Measurements from ENCODE around the gene UTP11. TPM values are rescaled to one million over a fixed set of nuclear protein-coding genes. Genes with fewer than 3 reads are reported as not detected.
A peak's percentile ranks its signal among the peaks of the same experiment; 100 is the strongest.

UTP11 gene
- total RNA-seq, 2 donors from 2014 or later: 59.9 to 60.0 TPM

GRCh38 chr1:38009088-38009840 lies 3.3 kb upstream of the UTP11 start:
- DNase-seq (ENCODE audit: low spot score) (peak; percentile 81), ATAC-seq (peak; percentile 61 to 71)
- Mint-ChIP-seq H3K36me3 (peaks cover 5% of the 10 kb centered on the region), H3K9me3 (no peaks in the 10 kb centered on the region), H3K4me3 (peak overlapping the region; percentile 80), H3K27ac (peak overlapping the region; percentile 96 to 100), H3K4me1 (ENCODE audit: low read depth in 2 of 2) (peaks cover 57 to 58% of the 10 kb centered on the region in 2 donors), H3K27me3 (no peaks in the 10 kb centered on the region)

- ATAC-seq (no peak), DNase-seq (ENCODE audit: low spot score) (no peak)
- peak overlapping the region; percentile 96 to 100 for H3K27ac Mint-ChIP-seq
- H3K9me3 Mint-ChIP-seq: no peaks in the 10 kb centered on the region
- no peaks in the 10 kb centered on the region for H3K27me3 Mint-ChIP-seq
- peak overlapping the region; percentile 80 for H3K4me3 Mint-ChIP-seq
- peaks cover 53 to 54% of the 10 kb centered on the region in 2 donors for H3K4me1 Mint-ChIP-seq (ENCODE audit: low read depth in 2 of 2)
- peaks cover 5% of the 10 kb centered on the region for H3K36me3 Mint-ChIP-seq
These were observed 2.7 kb upstream of the UTP11 start for GRCh38 chr1:38009841-38010180.

GRCh38 chr1:38013227-38013622 lies 691 bp downstream of the UTP11 start:
- H3K36me3 Mint-ChIP-seq: peaks cover 5% of the 10 kb centered on the region
- H3K9me3 Mint-ChIP-seq: no peaks in the 10 kb centered on the region
- H3K4me1 Mint-ChIP-seq (ENCODE audit: low read depth in 2 of 2): peaks cover 54 to 57% of the 10 kb centered on the region in 2 donors
- H3K4me3 Mint-ChIP-seq: peak overlapping the region; percentile 97
- H3K27me3 Mint-ChIP-seq: no peaks in the 10 kb centered on the region
- peak overlapping the region; percentile 96 to 100 for H3K27ac Mint-ChIP-seq
- no peak for ATAC-seq
- DNase-seq (ENCODE audit: low spot score): no peak

- Mint-ChIP-seq H3K4me3 (peak overlapping the region; percentile 97), H3K4me1 (ENCODE audit: low read depth in 2 of 2) (peaks cover 49 to 57% of the 10 kb centered on the region in 2 donors), H3K9me3 (no peaks in the 10 kb centered on the region), H3K27ac (peak overlapping the region in 1 of 2 donors; percentile 100), H3K36me3 (peaks cover 13% of the 10 kb centered on the region), H3K27me3 (no peaks in the 10 kb centered on the region)
- ATAC-seq: no peak
- no peak for DNase-seq (ENCODE audit: low spot score)
These were observed 1.6 kb downstream of the UTP11 start for GRCh38 chr1:38014171-38014570.

GRCh38 chr1:38014724-38015424 lies 2.3 kb downstream of the UTP11 start:
- Mint-ChIP-seq H3K9me3 (no peaks in the 10 kb centered on the region), H3K4me1 (ENCODE audit: low read depth in 2 of 2) (peaks cover 42 to 50% of the 10 kb centered on the region in 2 donors), H3K27me3 (no peaks in the 10 kb centered on the region), H3K4me3 (peak overlapping the region; percentile 97), H3K27ac (peak overlapping the region in 1 of 2 donors; percentile 100), H3K36me3 (peaks cover 13% of the 10 kb centered on the region)
- DNase-seq (ENCODE audit: low spot score) (no peak), ATAC-seq (no peak)

- Mint-ChIP-seq H3K27ac (peak overlapping the region in 1 of 2 donors; percentile 27), H3K36me3 (peaks cover 13% of the 10 kb centered on the region)
These were observed 3.6 kb downstream of the UTP11 start for GRCh38 chr1:38015978-38016725.

GRCh38 chr1:38018864-38019343 lies 6.4 kb downstream of the UTP11 start:
- H3K27me3 Mint-ChIP-seq: no peaks in the 10 kb centered on the region
- no peaks in the 10 kb centered on the region for H3K9me3 Mint-ChIP-seq
- peak overlapping the region in 1 of 2 donors; percentile 61 for H3K27ac Mint-ChIP-seq
- ATAC-seq (no peak), DNase-seq (ENCODE audit: low spot score) (no peak)
- peaks cover 6 to 19% of the 10 kb centered on the region in 2 donors for H3K4me1 Mint-ChIP-seq (ENCODE audit: low read depth in 2 of 2)
- no peak overlapping the region for H3K4me3 Mint-ChIP-seq
- peaks cover 16% of the 10 kb centered on the region for H3K36me3 Mint-ChIP-seq

More at GRCh38 chr1:38015978-38016725, 3.6 kb downstream of the UTP11 start:
- H3K4me3 Mint-ChIP-seq: no peak overlapping the region
- ATAC-seq (no peak), DNase-seq (ENCODE audit: low spot score) (no peak)
- H3K4me1 Mint-ChIP-seq (ENCODE audit: low read depth in 2 of 2): peaks cover 30 to 41% of the 10 kb centered on the region in 2 donors
- no peaks in the 10 kb centered on the region for H3K9me3 Mint-ChIP-seq
- H3K27me3 Mint-ChIP-seq: no peaks in the 10 kb centered on the region

GRCh38 chr1:38020396-38020795 lies 7.9 kb downstream of the UTP11 start:
- H3K4me1 Mint-ChIP-seq (ENCODE audit: low read depth in 2 of 2): peaks cover 0 to 18% of the 10 kb centered on the region in 2 donors
- peak in 1 of 2 donors; percentile 48 for ATAC-seq
- H3K4me3 Mint-ChIP-seq: no peak overlapping the region
- peak overlapping the region in 1 of 2 donors; percentile 35 for H3K27ac Mint-ChIP-seq
- H3K27me3 Mint-ChIP-seq: no peaks in the 10 kb centered on the region
- H3K36me3 Mint-ChIP-seq: peaks cover 25% of the 10 kb centered on the region
- DNase-seq (ENCODE audit: low spot score): no peak
- H3K9me3 Mint-ChIP-seq: no peaks in the 10 kb centered on the region

GRCh38 chr1:38021969-38022368 lies 9.4 kb downstream of the UTP11 start:
- DNase-seq (ENCODE audit: low spot score) (no peak), ATAC-seq (no peak)
- H3K36me3 Mint-ChIP-seq: peaks cover 28% of the 10 kb centered on the region
- H3K9me3 Mint-ChIP-seq: no peaks in the 10 kb centered on the region
- peak overlapping the region in 1 of 2 donors; percentile 7 for H3K27ac Mint-ChIP-seq
- H3K4me3 Mint-ChIP-seq: no peak overlapping the region
- no peaks in the 10 kb centered on the region for H3K27me3 Mint-ChIP-seq
- H3K4me1 Mint-ChIP-seq (ENCODE audit: low read depth in 2 of 2): peaks cover 5 to 17% of the 10 kb centered on the region in 2 donors

GRCh38 chr1:38022810-38023209 lies 10.3 kb downstream of the UTP11 start:
- H3K36me3 Mint-ChIP-seq: peaks cover 28% of the 10 kb centered on the region
- no peaks in the 10 kb centered on the region for H3K27me3 Mint-ChIP-seq
- H3K4me3 Mint-ChIP-seq: no peak overlapping the region
- no peaks in the 10 kb centered on the region for H3K9me3 Mint-ChIP-seq
- peaks cover 10 to 22% of the 10 kb centered on the region in 2 donors for H3K4me1 Mint-ChIP-seq (ENCODE audit: low read depth in 2 of 2)
- DNase-seq (ENCODE audit: low spot score) (no peak), ATAC-seq (no peak)
- H3K27ac Mint-ChIP-seq: peak overlapping the region in 1 of 2 donors; percentile 7

- Mint-ChIP-seq H3K27ac (peak overlapping the region in 1 of 2 donors; percentile 39), H3K4me3 (no peak overlapping the region), H3K36me3 (peaks cover 20% of the 10 kb centered on the region), H3K4me1 (ENCODE audit: low read depth in 2 of 2) (peaks cover 34 to 41% of the 10 kb centered on the region in 2 donors), H3K27me3 (no peaks in the 10 kb centered on the region), H3K9me3 (no peaks in the 10 kb centered on the region)
- DNase-seq (ENCODE audit: low spot score): no peak
- no peak for ATAC-seq
These were observed 12.7 kb downstream of the UTP11 start for GRCh38 chr1:38025233-38025632.

- Mint-ChIP-seq H3K4me3 (no peak overlapping the region), H3K4me1 (ENCODE audit: low read depth in 2 of 2) (peaks cover 39 to 45% of the 10 kb centered on the region in 2 donors), H3K27ac (peak overlapping the region in 1 of 2 donors; percentile 39), H3K27me3 (no peaks in the 10 kb centered on the region), H3K9me3 (no peaks in the 10 kb centered on the region), H3K36me3 (peaks cover 20% of the 10 kb centered on the region)
- no peak for ATAC-seq
- no peak for DNase-seq (ENCODE audit: low spot score)
These were observed 13.1 kb downstream of the UTP11 start for GRCh38 chr1:38025664-38026063.

- ATAC-seq (no peak), DNase-seq (ENCODE audit: low spot score) (no peak)
- H3K4me1 Mint-ChIP-seq (ENCODE audit: low read depth in 2 of 2): peaks cover 43 to 49% of the 10 kb centered on the region in 2 donors
- H3K27ac Mint-ChIP-seq: peak overlapping the region in 1 of 2 donors; percentile 43
- no peak overlapping the region for H3K4me3 Mint-ChIP-seq
- H3K36me3 Mint-ChIP-seq: peaks cover 20% of the 10 kb centered on the region
- no peaks in the 10 kb centered on the region for H3K9me3 Mint-ChIP-seq
- no peaks in the 10 kb centered on the region for H3K27me3 Mint-ChIP-seq
These were observed 14.2 kb downstream of the UTP11 start for GRCh38 chr1:38026592-38027200.
